GM19025 (cell line): ENCODE results near the gene ARHGAP27.
"Not testable (repeated sequence)": the region's sequence is repeated elsewhere in the genome, so short reads cannot be mapped to it uniquely, and the experiment has no call there.

Experiments
- ATAC-seq: cut with Tn5 transposase; IDR thresholded peaks from one replicate; pipeline ENCODE4 v1.9.1; 2021; ENCODE audit warnings: mild to moderate bottlenecking, low read depth, moderate library complexity; ENCODE audit not compliant: unreplicated experiment

Gene ARHGAP27, protein sequence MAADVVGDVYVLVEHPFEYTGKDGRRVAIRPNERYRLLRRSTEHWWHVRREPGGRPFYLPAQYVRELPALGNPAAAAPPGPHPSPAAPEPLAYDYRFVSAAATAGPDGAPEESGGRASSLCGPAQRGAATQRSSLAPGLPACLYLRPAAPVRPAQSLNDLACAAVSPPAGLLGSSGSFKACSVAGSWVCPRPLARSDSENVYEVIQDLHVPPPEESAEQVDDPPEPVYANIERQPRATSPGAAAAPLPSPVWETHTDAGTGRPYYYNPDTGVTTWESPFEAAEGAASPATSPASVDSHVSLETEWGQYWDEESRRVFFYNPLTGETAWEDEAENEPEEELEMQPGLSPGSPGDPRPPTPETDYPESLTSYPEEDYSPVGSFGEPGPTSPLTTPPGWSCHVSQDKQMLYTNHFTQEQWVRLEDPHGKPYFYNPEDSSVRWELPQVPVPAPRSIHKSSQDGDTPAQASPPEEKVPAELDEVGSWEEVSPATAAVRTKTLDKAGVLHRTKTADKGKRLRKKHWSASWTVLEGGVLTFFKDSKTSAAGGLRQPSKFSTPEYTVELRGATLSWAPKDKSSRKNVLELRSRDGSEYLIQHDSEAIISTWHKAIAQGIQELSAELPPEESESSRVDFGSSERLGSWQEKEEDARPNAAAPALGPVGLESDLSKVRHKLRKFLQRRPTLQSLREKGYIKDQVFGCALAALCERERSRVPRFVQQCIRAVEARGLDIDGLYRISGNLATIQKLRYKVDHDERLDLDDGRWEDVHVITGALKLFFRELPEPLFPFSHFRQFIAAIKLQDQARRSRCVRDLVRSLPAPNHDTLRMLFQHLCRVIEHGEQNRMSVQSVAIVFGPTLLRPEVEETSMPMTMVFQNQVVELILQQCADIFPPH

DNA sequence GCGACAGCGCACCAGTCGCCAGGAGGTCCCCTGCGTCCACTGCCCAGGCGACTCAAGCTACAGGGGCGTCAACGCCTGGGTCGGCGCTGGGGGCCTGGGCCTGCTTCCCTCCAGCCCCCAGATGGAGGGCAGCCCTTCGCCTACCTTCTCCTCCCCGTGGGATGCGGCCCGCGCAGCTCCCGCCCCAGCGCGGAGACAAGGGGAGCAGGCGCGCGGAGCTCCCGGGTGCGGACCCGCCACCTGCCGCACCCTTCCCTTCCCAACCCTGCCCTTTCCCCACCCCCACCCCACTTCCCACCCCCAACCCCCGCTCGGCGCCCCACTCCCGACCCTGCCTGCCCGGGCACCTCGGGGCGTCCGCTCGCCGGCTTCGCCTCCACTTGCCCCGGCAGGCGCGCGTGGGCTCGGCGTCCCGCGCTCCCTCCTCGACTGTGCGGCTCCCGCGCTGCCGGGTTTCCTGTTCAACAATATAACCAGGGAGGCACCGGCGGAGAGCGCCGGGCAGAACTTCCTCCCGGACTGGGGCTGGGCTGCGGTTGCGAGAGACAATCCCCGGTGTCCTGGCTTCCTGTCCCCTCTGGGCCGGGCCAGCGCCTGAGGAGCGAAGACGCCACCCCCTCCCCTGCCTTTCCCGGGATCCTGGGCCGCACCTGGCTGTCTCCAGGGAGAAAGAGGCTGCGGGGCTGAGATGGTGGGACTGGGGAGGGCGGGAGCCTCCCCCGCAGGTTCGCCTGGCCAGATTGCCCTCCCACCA is at the start of gene ARHGAP27:
ARHGAP27 (minus strand) TSS at position 466 of the 754 bp plus-strand sequence. CDS start 2,591 bp downstream, outside the sequence.
- ATAC-seq, result no peak

DNA sequence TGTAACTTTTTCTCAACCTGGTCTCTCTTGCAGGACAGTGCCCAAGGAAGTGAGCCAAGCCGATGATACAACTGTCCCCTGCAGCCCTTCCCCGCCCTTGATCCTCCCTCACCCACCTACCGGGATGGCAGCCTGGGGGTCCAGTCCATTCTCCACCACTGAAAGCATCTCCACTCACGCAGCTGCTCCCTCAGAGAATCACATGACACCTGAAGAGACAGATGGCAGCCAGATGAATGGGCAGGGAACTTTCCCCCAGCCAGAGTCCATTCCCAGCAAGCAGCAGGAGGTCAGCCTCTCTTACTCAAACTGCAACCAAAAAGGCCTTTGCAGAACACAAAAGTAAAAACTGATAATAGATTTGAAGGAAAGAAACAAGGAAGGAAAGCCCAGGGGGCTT is 49.6 kb upstream of the ARHGAP27 start:
- ATAC-seq, result not testable (repeated sequence)

DNA sequence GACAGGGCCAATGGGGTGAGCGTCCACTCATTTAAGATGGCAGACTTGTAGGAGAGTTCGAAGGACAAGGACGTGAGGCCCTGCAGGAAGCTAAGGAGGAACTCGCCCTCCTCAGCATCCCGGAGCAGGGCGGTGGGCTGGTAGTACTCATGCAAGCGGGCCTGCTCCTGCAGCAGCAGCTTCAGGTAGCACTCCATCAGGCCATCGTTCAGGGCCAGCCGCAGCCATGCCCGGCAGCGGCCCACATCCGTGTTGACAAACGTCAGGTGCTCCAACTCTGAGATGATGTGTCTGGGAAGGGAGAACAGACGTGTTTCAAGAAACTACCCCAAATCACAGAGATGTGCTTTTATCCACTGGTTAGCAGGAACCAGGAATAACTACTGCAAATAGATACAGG is 42.8 kb upstream of the ARHGAP27 start:
- not testable (repeated sequence) for ATAC-seq

DNA sequence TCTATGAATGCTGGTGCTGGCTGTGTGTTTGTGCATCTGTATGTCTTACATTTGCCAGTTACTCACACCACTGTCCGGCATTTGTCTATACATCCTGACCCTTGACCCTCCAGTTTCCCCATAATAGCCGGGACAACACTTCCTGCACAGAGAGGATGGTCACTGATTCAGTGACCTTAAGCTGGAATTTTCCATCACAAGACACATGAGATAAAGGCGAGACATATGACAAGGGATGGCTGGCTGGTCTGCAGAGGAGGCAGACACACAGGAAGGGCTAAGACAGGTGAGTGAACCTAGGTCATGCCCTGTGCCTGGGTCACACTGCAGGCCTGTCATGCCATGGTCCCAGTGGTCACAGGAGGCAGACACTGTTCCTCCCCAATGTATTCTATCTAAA is 39.6 kb upstream of the ARHGAP27 start:
- ATAC-seq, result not testable (repeated sequence)

DNA sequence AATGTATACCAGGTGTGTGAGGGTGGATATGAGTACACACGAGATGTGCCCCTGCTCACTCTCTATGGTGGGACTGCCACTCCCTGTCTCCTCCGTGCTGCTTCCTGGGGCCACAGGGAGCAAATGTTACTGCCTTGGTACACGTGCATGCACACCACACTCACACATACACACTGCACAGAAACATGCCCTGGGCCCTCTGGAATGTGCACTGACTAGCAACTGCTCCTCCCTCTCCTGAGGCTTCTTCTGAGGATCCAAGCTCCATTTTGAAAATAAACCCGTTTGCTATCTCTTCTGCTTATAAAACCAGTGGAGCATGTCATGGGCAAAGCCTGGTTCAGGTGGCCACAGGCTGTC is 36.5 kb upstream of the ARHGAP27 start:
- ATAC-seq, result not testable (repeated sequence)

DNA sequence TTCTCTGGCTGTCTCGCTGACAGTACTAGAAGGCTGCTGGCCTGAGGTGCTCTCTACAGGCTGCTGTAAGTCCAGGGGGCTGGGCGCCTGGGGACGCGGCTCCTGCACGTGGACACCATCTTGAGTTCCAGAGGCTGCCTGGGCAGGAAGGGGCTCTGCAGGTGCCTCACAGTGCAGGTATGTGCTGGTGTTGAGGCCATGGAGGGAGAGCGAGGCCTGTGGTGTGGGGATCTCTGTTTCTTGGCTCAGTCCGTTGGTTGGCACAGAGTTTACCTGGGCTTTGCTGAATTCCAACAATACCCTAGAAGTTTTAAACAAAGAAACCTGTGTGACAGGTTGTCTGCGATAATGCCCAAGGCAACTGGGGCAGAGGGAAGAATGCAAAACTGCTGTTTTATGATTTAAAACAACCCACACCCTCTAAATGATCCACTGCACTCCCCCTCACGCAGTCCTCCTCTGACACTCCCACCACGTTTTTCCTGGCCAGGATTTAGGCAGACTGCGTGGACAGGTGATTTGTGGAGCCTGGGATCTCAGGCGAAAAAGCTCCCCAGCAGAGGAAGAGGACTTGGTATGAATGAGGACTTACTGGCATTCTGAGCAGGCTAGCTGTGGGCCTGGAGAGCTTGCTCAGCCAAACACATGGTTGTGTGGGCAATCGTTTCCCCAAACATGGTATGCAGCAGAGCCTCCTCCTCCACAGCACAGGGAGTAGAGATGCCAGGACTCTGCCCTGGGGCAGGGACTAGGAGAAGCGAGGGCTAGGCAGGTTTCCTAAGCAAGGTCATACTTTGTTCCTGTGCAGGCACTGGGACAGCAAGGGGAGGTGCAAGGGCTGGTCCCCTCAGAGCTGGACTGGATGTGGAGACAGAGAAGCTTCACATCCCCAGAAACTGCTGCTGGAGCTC is 35.9 kb upstream of the ARHGAP27 start:
- ATAC-seq, result not testable (repeated sequence)

DNA sequence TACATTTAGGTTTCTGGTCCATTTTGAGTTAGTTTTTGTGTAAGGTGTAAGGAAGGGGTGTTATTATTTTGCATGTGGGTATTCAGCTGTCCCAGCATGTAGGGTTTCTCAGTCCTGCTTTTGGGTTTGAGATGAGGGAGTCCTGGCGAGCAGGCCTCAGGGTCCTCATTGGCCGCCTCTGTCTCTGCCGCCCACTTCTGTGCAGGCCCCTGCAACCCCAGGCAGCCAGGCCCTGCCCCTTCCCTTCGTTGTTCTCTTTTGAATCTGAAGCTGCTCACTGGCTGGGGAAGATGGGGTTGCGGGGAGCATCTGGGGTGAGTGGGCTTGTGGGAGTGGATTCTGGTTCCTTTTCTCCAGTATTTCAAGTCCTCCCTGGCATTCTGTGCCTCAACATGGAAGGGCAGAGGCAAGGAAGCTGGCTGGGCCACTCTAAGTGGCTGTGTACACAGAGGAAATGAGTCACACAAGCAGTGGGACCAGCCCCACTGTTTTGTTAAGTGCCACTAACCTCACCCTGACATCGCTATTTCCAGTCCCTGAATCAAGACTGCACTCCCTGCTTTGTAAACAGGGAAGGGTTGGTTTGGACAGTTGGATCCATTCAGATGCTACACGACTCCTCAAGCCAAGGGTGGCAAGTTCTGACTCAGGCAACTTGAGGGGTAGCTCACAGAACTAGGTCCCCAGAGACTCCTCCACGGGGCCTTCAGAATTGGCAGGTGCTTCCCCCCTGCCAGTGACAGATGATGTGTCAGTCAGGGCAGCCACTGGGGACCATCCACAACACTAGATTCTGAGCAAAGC is 29.1 kb upstream of the ARHGAP27 start:
- peak; percentile 81 for ATAC-seq

DNA sequence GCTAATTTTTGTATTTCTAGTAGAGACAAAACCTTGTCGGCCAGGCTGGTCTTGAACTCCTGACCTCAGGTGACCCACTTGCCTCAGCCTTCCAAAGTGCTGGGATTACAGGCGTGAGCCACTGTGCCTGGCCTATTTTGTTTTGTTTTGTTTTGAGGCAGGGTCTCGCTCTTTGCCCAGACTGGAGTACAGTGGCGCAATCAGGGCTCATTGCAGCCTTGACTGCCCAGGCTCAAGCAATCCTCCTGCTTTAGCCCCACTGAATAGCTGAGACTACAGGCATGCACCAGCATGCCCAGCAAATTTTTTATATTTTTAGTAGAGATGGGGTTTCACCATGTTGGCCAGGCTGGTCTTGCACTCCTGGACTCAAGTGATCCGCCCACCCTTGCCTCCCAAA is 27.8 kb upstream of the ARHGAP27 start:
- ATAC-seq, result not testable (repeated sequence)

DNA sequence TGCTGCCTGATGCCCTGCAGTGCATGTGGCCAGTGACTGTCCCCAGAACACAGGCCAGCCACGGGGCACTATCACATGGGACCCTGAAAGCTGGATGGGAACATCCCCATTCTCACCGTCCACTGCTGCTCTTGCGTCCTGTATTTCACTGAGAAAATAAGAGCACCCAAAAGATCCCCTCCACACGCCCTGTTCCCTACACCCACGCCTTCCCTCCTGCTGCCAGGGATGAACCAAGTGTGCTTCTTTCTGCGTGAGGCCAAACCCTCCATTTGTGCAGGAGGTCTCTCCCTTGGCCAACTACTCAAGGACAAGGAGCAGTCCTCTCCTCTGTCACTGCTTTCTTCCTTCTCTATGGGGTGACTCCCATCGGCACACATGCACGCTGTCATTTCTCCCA is 21.7 kb upstream of the ARHGAP27 start:
- not testable (repeated sequence) for ATAC-seq

DNA sequence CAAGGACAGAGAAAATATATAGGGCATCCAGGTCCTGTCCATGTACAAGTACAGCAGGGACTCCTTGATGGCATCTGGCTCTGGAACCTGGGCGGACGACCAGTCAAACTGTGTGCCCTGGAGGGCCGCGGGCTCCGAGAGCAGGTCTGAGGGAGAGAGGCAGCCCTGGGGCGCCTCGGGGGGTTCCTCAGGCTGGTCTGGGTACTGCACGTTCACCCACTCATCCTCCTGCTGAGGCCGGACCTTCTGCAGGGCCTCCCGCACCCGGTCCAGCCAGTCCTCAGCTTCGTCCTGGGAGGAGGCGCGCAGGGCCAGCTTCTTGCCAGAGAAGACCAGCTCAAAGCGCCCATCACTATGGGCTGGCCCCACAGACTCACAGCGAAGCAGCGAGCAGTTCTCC is 21.1 kb upstream of the ARHGAP27 start:
- ATAC-seq, result not testable (repeated sequence)

DNA sequence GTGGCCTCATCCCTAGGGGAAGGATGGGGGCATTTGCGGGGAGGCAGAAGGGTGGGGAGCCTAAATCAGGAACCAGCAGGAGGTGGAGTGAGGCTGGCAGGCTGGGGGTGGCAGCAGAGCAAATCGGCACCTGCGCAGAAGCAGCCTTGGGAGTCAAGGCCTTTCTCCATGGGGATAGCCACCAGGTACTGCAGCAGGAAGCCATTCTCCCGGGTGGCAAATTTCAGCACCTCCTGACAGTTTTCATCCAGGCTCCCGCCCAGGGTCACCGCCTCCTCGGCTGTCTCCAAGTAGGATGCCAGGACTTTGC is 20.5 kb upstream of the ARHGAP27 start:
- ATAC-seq, result not testable (repeated sequence)

DNA sequence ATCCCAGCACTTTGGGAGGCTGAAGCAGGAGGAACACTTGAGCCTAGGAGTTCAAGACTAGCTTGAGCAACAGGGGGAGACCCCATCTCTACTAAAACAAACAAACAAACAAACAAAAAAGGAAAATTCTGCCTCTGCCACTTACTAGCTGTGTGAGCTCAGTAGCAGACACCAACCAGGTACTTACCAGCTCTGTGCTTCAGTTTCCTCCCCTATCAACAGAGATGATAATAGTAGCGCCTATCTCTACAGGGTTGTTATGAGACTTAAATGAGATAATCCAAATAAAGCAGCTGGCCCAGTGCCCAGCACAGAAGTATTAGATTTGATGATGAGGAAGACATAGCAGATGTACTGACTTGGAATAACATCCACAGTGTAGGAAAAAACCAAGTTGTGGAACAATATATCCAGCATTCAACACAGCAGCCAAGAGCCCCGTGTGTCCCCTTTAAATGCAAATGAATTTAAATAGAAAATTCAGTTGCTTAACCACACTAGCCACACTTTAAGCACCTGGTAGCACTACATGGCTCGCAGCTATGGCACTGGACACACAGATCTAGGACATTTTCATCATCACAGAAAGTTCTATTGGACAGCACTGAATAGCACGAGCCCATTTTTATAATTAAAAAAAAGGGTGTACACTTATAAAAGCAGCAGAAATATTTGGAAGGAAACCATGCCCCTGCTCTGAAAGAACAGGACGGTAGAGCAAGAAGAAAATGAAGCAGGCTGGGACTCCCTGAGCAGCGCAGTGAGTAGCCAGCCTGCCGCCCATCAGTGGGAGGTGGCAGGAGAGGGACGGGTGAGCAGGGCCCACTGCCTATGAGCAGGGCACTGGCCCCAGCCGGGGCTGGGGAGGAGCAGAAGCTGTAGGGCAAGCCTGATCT is 19.9 kb upstream of the ARHGAP27 start:
- not testable (repeated sequence) for ATAC-seq

DNA sequence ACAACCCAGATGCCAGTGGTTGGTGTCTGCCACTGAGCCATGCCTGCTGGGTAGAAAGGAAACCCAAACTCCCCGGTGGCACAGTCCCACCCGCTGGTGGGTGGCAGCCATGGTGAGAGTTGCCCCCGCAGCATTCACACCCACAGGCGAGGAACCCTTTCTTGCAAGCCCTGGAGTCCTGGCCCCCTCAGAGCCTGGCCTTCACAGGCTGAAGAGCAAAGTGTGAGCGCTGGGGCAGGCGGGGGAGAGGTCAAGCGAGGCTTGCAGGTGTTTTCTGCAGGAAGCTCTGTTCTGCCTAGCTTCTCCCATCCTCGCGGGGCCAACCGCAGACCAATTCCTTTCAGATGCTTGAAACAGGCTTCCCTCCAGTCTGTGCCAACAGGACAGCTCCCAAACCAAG is 19.0 kb upstream of the ARHGAP27 start:
- ATAC-seq, result not testable (repeated sequence)

DNA sequence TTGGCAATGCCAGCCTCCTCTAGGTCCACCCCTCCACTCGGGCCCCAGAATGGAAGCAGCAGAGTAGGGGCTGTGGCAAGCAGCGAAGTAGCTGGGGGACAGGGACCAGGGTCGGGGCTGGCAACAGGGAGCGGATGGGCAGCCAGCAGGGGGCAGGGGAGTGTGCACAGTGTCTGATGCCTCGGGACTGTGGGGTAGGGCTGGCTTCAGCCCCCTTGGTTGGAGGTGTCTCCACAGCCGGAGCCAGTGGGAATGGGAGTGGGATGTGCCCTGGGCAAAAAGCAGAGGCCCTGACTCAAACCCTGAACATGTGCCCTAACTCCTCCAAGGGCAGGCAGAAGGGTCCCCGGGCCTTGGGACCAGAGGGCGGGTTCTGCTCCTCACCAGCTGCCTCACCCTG is 18.5 kb upstream of the ARHGAP27 start:
- ATAC-seq, result no peak

DNA sequence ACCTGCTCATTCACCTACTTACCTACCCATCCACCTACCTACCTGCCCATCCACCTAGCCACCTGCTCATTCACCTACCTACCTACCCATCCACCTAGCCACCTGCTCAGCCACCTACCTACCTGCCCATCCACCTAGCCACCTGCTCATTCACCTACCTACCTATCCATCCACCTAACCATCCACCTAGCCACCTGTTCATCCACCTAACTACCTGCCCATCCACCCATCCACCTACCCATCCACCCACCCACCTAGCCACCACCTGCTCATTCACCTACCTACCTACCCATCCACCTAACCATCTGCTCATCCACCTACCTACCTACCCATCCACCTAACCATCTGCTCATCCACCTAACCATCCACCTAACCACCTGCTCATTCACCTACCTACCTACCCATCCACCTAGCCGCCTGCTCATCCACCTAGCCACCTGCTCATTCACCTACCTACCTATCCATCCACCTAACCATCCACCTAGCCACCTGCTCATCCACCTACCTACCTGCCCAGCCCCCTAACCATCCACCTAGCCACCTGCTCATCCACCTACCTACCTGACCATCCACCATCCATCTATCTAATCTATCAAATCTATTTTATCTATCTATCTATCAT is 17.1 kb upstream of the ARHGAP27 start:
- ATAC-seq, result not testable (repeated sequence)

DNA sequence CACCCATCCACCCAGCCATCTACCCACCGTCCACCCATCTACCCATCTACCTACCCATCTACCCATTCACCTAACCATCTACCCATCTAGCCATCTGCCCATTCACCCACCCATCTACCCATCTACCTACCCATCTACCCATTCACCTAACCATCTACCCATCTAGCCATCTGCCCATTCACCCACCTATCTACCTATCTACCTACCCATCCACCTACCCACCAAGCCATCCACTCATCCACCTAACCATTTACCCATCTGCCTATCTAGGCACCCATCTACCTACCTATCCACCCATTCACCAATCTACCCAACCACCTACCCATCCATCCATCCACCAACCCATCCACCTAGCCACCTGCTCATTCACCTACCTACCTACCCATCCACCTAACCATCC is 16.6 kb upstream of the ARHGAP27 start:
- ATAC-seq, result not testable (repeated sequence)

DNA sequence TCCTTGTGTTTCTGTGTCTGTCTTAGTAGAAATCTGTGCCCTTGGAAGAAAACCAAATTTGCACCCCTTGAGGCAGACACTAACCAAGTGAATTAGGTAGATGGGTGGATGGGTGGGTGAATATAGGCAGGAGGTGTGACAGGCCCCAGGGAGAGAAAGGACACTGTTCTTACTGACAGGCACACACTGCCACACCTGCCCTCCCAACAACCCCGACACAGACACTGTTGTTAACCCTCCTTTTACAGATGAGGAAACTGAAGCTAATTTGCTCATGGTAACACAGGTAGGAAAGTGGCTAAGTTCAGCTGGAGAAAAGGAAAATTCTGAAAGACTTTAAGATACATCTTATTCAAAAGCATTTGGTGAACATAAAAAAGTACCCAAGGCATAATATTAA is 15.8 kb upstream of the ARHGAP27 start:
- ATAC-seq, result not testable (repeated sequence)

DNA sequence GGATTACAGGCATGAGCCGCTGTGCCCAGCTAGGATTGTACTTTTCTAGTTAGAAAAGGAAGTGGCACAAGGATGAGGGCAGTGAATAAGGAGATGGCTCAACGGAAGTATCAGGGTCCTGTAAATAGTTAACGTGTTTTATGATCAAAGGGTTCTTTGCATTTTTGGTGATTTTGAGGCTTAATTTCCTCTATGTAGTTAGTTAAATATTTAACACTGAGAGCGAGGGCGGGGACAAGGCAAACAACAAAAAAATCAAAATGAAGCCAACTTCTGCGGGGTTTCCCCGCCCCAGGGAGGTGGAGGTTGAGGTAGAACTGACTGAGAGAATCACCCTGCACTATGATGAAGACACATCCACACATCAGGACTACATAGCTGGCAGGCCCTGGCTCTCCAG is 15.4 kb upstream of the ARHGAP27 start:
- not testable (repeated sequence) for ATAC-seq
